ENCODE measurements around the gene TMEM250.

DNA sequence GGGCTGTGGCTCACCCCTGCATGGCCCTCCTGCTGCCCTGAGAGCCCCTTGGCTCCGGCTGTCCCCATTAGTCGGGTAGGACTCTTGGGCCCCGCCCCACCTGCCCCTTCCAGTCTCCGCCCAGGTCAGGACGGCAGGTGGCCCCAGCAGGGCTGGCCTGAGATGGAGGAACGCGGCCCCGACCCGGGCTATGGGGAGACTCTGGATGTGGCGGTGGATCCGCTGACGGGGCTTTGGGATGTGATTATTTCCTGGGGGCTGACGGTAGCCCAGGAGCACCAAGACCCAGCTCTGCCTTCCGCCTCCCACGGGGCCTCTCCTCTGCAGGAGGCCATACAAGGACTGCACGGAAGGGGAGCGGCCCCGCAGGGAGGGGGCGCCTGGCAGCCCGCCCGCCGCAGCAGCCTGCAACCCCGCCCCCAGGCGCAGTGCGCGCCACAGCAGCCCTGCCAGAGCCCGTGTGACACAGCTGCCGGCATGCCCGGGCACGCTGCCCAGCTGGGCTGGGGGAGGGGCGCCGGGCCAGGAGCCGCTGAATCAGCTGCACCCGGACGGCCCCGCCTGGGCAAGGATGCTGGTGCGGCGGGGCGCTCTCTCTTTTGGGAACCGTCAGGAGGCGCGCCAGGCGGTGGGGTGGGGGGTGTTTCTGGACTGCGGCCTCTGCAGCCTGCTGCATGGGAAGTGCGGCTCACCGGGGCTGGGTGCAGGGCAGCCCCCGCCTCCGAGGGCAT is 9.2 kb downstream of the TMEM250 start:
- TF ChIP-seq SUZ12 (IDR thresholded peaks at IDR 0.05; ENCODE audit: extremely low read depth, insufficient read depth, insufficient read length) (no peak), ZNF274 (IDR thresholded peaks at IDR 0.05; ENCODE audit: low read depth, low read length) (no peak)

All from NT2/D1 (cell line).